HG02943 (cell line): ENCODE results near the gene TACR1.
"Not testable (repeated sequence)": the region's sequence is repeated elsewhere in the genome, so short reads cannot be mapped to it uniquely, and the experiment has no call there.

ENCODE experiments used
- ATAC-seq: cut with Tn5 transposase; IDR thresholded peaks from one replicate; pipeline ENCODE4 v1.9.1; 2021; ENCODE audit warnings: mild to moderate bottlenecking, low read depth, moderate library complexity; ENCODE audit not compliant: unreplicated experiment

Gene TACR1

DNA sequence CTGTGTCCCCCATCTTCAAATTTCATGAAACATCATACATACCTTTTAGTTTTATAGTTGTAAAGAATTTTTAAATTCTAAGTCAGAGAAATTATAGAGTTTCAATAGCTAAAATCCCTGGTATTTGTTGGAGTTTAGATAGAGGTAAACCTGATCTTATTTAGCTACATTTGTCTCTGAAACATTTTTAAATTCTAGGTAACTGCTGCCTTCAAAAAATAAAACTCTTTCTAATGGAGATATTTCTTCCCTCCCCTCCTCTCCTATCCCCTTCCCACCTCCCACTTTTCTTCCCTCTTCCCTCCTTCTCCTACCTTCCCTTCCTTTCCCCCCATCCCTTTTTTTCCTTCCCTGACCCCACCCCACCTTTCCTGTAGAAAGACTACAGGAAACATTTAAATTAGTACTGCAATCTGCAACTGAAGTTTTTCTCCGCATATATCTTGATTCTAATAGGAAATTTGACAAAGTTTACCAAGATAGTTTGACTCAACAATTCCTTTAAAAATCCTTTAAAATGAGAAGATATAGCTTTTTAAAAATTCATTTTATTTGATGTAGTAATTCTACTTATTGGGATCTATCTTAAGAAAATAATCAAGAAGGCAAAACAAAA is 4.1 kb downstream of the TACR1 start:
- ATAC-seq, result no peak

DNA sequence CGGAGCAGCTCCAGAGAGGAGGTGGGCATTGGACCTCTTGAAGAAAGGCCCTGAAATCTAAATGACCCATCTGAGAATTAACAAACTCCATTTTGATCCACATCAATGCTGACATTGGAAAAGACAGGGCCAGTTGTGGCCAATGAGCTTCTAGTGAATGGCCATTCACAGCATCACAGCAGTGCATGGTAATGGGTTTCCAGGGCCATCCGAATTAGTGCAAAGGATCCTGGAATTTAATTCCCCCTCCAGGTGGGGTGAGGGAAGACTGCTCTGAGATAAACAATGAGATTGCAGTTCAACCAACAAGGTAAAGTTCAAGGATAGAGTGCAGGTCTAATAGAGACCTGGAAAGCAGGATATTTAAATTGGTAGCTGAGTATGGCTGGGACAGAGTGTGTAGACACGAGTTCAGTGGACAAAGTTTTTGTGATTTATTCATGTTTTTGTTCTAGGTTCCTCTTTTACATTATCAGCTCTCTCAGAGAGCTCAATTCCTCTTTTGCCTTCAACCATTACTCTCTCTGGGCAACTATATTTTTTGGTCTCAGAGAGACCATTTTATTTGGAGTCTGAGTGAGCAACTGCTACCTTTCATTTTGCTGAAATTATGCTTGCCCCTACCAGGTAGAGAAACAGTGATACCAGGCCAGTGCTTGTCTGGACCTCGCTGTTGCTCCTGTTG is 5.0 kb downstream of the TACR1 start:
- ATAC-seq, result no peak

DNA sequence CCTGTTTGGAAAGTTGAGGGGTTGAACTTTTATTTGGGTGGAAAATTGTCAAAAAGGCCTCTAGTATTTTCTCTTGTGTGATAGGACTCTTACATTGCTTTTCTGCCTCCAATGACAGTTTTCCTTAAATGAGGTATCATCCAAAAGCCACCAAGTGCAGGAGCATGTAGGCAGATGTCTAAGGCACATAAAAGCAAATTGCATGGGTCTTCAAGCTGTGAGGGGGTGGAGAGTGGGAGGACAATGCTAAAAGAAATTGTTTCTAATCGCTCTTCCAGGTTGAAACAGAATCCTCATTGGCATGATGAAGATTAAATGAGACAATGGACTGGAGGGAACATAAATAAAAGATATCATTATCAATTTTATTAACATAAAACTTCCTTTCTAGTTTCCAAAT is 6.8 kb downstream of the TACR1 start:
- ATAC-seq, result no peak

DNA sequence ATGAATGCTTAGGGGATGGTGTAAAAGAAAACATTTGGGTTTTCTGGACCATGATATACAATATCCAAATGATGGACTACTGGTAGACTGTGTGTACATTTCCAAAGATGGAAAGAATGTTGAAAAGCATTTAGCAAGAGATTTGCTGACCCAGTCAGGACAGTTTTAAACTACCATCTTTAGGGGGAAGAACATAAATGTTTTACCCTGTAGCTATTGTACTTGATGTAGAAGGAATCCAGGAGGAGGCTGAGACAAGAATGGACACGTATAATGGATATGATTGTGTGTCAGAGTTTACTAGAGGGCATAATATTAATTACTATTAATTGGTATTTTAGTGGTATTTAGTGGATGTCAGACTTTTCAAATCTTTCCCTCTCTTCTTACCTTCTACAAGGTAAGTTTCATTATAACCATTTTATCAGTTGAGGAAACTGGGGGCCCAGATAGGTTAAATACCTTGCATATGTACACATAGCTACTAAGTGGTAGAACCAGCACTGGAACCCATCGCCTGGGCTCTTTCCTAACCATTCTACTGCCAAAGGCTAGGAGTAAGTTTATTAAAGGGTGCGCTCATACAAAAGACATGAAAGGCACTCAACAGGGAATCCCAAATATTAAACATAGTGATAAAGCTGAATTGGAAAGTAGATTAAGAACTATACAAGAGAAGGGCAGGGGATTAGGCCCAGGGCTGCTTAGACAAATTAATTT is 8.9 kb downstream of the TACR1 start:
- ATAC-seq, result no peak

DNA sequence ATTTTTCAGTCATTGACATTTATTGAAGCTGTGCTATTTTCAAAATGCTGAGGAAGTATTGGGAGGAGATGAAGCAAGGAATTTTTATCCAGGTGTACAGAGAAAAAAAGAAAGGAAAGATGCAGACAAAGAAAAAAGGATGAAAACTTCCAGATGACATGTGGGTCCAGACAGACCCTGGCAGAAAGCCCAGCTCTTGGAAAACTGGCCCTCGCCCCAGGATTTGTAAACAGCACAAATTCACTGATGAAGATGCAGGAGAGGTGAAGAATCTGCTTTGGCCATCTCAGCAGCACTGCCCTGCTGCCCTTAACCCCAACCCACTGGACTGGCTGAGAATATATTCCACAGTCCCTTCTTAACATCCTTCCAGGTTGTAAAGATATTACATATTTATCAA is 12.5 kb downstream of the TACR1 start:
- no peak for ATAC-seq

DNA sequence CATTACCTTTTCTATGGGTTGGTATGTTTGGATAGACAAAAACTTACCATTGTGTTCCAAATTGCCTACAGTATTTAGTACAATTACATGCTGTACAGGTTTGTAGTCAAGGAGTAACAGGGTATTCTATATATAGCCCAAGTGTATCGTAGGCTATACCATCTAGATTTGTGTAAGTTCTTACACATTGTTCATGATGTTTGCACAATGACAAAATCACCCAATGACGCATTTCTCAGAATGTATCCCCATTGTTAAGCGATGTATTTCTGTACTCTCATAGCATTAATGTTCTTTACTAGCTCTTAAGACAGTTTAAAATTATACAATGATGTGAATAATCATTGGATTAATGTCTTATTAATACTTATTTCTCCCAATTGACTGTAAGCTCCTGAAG is 16.7 kb downstream of the TACR1 start:
- no peak for ATAC-seq

DNA sequence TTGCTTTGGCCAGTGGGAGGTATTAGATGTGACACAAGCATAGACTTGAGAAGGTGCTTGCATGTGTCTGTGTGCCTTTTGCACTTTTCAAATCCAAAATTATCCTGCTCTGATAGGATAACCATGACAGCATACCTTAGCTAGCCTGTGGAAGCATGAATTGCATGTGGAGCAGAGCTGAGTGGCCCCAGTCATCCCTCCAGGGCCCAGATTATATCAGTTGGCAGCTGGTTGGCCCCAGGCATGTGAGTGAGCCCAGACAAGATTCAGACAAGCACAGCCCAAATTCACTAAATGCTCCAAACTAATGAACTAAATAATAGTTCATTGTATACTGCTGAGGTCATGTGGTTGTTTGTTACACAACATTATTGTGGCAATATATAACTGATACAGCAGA is 18.8 kb downstream of the TACR1 start:
- ATAC-seq, result no peak

DNA sequence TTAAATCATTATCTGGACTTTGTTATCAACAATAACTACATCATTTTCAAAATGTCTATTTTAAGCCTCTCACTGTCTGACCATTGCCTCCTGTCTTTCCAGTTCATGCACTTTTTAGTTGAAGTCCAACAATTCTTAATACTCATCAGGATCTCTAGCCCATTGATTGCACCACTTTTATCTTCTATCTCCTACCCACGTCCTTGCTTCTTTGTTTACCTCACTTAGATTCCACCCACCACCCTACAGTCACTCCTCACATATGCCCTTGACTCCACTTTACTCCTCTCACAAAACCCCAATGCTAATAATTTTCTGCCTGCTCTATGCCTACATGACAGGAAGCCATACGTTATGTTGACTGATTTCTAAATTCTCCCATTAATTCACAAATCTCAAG is 21.9 kb downstream of the TACR1 start:
- no peak for ATAC-seq

DNA sequence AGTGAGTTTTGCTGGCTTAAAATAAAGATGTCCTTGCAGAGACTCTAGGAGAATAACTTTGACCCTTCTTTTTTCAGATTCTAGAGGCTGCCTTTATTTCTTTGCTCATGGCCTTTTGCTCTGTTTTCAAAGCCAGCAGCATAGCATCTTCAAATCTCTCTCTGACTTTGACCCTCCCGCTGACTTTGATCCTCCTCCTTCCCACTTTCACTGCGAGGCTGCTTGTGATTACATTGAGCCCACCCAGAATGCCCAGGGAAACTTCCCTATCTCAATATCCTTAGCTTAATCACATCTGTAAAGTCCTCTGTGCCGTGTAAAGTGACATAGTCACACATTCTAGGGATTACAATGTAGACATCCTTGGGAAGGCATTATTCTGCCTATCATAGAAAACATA is 23.9 kb downstream of the TACR1 start:
- no peak for ATAC-seq

DNA sequence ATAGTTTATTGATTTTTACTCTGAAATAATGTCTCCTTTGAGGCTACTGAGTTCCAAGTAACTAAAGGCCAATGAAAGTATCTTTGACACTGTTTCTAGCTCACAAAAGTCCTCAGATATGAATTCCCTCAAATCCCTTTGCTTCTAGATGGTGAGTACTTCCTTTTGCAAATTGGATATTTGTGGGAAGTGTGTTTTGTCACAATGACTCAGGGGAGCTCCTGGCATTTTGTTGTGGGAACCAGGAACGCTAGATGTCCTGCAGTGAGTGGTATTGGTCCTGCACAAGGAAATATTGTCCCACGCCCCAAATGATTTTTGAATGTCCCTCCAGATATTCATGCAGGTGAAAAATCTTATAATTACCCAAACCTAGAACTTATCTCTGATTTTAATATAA is 24.3 kb downstream of the TACR1 start:
- no peak for ATAC-seq

DNA sequence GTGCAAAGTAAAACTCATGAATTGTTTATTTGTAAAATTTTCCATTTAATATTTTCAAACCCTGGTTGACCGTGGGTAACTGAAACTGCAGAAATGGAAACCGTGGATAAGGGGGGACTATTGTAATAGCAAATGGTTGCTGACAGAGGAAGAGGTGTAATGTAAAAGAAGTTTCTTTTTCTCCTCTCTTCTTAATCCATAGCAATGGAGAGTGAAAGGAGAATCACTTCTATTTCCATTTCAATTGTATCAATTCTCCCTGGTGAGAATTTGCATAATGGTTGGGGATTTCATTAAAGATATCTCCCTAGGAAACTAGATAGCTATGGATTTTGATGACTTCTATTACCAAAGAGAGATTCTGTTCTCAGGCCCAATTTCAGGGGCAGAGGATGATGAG is 24.8 kb downstream of the TACR1 start:
- no peak for ATAC-seq

DNA sequence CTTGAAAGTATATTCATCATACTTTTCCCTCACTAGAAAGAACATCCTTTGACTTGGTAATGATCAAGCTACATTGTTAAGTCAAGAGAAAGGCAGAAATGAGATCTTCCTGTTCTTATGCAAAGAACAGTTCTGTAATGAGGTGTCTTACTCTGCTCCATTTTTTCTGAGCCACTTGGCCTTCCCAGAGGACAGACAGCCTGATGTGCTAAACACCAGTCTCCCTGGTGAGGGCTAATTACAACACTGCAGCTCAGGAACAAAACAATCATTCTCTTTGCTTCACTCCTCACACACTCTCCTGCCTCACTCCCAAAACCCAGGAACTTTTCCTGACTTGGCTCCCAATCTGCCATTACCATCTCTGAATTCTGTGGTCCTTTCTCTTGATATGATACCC is 25.6 kb downstream of the TACR1 start:
- ATAC-seq, result no peak

DNA sequence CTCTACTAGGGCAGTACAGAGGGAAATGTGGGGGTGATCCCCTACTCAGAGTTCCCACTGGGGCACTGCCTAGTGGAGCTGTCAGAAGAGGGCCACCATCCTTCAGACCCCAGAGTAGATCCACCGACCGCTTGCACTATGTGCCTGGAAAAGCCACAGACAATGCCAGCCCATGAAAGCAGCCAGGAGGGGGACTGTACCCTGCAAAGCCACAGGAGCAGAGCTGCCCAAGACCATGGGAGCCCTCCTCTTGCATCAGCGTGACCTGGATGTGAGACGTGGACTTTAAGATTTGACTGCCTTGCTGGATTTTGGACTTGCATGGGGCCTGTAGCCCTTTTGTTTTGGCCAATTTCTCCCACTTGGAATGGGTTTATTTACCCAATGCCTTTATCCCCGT is 27.9 kb downstream of the TACR1 start:
- ATAC-seq, result not testable (repeated sequence)

DNA sequence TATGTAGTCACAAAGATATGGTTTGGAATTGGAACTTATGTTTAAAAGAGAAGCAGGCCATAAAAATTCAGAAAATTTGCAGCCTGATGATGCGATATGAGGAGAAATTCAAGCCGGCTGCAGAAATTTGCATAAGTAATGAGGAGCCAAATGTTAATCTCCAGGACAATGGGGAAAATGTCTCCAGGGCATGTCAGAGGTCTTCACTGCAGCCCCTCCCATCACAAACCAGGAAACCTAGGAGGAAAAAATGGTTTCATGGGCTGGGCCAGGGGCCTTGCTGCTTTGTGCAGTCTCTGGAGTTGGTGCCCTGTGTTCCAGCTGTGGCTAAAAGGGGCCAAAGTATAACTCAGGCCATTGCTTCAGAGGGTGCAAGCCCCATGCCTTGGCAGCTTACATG is 28.4 kb downstream of the TACR1 start:
- no peak for ATAC-seq

DNA sequence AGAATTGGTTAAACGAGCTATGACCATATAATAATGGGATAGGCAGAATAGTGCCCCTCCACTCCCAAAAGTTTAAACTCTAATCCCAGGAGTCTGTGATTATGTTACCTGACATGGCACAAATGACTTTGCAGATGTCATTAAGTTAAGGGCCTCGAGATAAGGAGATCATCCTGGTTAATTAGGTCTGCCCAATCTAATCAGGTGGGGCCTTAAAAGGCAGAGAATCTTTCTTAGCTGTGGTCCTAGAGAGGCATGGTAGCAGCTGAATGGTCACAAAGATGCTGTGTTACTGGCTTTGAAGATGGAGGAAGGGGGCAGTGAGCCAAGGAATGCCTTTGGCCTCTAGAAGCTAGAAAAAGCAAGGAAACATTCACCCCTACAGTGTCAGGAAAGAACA is 31.1 kb downstream of the TACR1 start:
- no peak for ATAC-seq

DNA sequence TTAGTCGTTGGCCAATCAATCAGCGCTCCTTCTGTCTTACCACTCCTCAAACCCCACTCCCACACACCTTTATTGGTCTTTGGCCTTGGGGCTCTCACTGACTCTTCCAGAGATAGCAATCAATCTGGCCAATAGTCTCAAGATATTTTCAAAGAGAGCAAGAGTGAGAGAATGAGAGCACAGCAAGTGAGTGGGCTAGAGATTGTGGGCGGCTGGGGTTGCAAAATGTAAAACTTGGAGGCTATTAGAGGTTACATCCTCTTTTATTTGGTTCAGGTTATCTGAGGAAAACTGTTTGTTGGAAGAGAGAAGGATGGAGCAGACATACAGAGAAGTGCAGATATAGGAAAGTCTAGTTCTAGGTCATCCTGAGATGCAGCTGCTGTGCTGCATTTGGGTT is 32.8 kb downstream of the TACR1 start:
- ATAC-seq, result no peak

DNA sequence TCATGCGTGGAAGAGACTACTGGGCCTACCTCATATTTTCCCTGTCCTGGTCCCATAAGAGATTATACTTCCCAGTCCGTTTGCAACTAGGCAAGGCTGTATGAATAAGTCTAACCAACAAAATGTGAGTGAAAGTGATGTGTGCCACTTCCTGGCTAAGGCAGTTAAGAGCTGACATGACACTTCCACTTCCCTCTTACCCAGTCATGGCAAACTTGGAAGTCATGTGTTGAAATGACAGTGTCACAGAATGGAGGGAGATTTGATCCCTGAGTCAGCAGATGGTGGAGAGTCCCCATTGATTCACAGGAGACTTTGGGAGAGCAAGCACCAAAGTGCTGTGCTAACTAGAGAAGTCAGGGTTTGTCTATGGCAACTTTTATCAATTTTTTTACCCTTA is 36.4 kb downstream of the TACR1 start:
- ATAC-seq, result no peak

DNA sequence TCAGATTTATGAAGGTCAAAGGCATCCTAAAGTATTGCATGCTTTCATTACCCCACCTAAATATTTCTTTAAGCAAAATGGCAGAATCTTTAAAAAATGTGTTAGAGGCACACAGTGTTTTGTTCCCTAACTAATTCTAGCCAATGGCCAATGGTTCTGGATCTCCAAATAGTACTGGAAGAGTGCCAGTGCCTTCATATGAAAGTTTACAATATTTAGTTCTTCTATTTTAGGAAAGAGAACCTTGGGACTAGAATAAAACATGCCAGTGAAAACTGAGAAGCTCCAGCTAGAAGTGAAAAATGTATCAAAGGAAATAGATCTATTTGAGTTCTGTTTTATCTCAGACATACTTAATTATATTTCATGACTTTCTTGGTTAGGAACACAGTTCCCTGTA is 37.1 kb downstream of the TACR1 start:
- ATAC-seq, result no peak

DNA sequence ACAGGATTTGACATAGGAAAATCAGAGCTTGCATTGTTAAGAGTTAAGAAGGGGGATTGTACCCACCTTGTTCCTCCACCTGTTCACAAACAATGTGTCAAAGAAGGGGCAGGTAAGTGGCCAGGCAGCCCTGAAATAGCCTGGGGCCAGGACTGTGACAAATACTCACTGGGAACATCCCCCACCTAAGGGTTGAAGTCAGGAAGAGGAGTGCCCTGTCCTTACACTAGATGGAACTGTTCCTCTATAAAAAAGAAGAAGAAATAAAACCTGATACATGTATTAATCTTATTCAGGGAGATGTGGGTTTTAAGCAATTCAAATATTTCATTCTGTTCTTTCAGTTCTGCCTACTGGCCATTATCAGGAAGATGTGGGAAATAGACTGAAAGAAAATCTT is 41.9 kb downstream of the TACR1 start:
- no peak for ATAC-seq

DNA sequence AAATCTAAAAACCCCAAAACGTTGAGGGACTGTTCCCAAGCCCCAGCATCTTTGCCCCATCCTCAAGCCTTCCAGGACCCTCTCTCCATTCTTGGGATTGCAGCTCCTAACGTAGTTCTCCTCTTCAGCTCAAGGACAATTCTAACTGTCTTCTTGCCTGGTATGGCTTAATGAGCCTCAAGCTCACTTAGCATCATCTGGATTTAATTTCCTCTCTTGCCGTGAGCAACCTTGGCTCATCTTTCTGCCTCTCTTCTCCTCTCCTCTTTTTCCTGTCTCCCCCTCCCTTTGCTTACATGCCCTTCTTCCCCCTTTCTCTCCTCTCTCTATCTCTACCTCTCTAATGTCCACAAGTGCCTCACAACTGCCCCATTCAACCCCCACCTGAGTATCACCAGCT is 44.2 kb downstream of the TACR1 start:
- no peak for ATAC-seq

DNA sequence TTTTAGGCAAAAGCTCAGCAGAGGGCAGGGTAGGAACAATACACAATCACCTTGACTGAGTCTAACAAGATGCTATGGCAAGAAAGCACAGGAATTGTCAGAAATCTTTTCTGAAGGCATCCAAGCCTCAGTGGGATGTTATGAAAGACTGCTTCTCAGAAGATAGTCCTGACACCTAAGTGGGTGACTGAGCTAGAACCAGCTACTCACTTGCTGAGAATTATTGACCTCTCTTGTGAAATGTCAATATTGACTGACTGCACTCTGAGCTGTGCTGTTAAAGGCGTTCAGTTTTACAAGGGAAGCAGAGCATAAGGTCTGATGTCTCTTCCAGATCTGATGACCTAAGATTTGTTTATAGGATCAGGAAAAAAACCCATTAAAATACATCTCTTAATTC is 46.1 kb downstream of the TACR1 start:
- no peak for ATAC-seq

DNA sequence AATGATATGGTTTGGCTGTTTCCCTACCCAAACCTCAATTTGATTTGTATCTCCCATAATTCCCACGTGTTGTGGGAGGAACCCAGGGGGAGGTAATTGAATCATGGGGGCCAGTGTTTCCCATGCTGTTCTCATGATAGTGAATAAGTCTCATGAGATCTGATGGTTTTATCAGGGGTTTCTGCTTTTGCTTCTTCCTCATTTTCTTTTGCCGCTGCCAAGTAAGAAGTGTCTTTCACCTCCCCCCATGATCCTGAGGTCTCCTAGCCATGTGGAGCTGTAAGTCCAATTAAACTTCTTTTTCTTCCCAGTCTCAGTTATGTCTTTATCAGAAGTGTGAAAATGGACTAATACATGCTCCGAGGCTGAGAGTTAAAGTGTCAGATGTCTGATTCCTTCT is 47.1 kb downstream of the TACR1 start:
- not testable (repeated sequence) for ATAC-seq
